GM23338 (cell line): ENCODE measurements around the gene DENND2C. TPM values are rescaled to one million over a fixed set of nuclear protein-coding genes. Genes with fewer than 3 reads are reported as not detected.

Experiments used
- ATAC-seq: fragments of 200-7000 bp; cut with Tn5 transposase; 3 replicates; pipeline ENCODE4 v1.9.1; 2020
- DNase-seq: peaks from one replicate; pipeline ENCODE4 v3.0.0-alpha.2; 2015; ENCODE audit warnings: low spot score
- H2AFZ ChIP-seq: fragments of 200-600 bp; sonication (generic); 2 replicates; pipeline ENCODE4 v1.8.0; 2016; ENCODE audit warnings: antibody characterized with exemption, mild to moderate bottlenecking, moderate library complexity
- H3F3A ChIP-seq: fragments of 200-600 bp; sonication (generic); replicated peaks from 2 replicates; pipeline ENCODE4 v1.8.0; 2017; ENCODE audit warnings: antibody characterized with exemption, mixed run types, low read depth
- H3K27ac ChIP-seq: fragments of 200-600 bp; sonication (generic); 2 replicates; pipeline ENCODE4 v1.6.1; 2016; ENCODE audit warnings: low read depth
- H3K27me3 ChIP-seq: fragments of 200-600 bp; sonication (generic); 2 replicates; pipeline ENCODE4 v1.8.0; 2016; ENCODE audit warnings: mild to moderate bottlenecking, mixed run types, moderate library complexity; ENCODE audit not compliant: insufficient read depth
- H3K36me3 ChIP-seq: fragments of 200-600 bp; sonication (generic); 2 replicates; pipeline ENCODE4 v1.8.0; 2016; ENCODE audit warnings: mild to moderate bottlenecking; ENCODE audit not compliant: insufficient read depth
- H3K4me1 ChIP-seq: fragments of 200-600 bp; sonication (generic); 2 replicates; pipeline ENCODE4 v1.8.0; 2016; ENCODE audit warnings: mild to moderate bottlenecking, moderate library complexity; ENCODE audit not compliant: insufficient read depth
- H3K4me2 ChIP-seq: fragments of 200-600 bp; sonication (generic); 2 replicates; pipeline ENCODE4 v1.7.1; 2017; ENCODE audit warnings: mixed run types
- H3K4me3 ChIP-seq: fragments of 200-600 bp; sonication (generic); 2 replicates; pipeline ENCODE4 v1.6.1; 2016; ENCODE audit warnings: mixed run types
- H3K79me2 ChIP-seq: fragments of 200-600 bp; sonication (generic); replicated peaks from 2 replicates; pipeline ENCODE4 v1.8.0; 2017; ENCODE audit warnings: mild to moderate bottlenecking; ENCODE audit not compliant: insufficient read depth
- H3K9me2 ChIP-seq: fragments of 200-600 bp; sonication (generic); 2 replicates; pipeline ENCODE4 v1.8.0; 2017; ENCODE audit not compliant: insufficient read depth
- H4K20me1 ChIP-seq: fragments of 200-600 bp; sonication (generic); replicated peaks from 2 replicates; pipeline ENCODE4 v1.8.0; 2017; ENCODE audit warnings: mild to moderate bottlenecking; ENCODE audit not compliant: insufficient read depth
- H3K27ac Mint-ChIP-seq: 2 replicates; pipeline ENCODE4 v1.8.0; 2020; ENCODE audit warnings: inconsistent platforms, mild to moderate bottlenecking, moderate library complexity, mixed read lengths
- H3K27me3 Mint-ChIP-seq: 3 replicates; pipeline ENCODE4 v1.8.0; 2022; ENCODE audit warnings: low read depth, mild to moderate bottlenecking, moderate library complexity, mixed read lengths, inconsistent platforms; ENCODE audit not compliant: insufficient read depth, poor library complexity
- H3K36me3 Mint-ChIP-seq: 3 replicates; pipeline ENCODE4 v1.8.0; 2021; ENCODE audit warnings: low read depth, mild to moderate bottlenecking, inconsistent platforms, moderate library complexity, mixed read lengths
- H3K4me1 Mint-ChIP-seq: 3 replicates; pipeline ENCODE4 v1.8.0; 2020; ENCODE audit warnings: mild to moderate bottlenecking, inconsistent platforms, mixed read lengths
- H3K4me3 Mint-ChIP-seq: 3 replicates; pipeline ENCODE4 v1.8.0; 2021; ENCODE audit warnings: moderate library complexity, mild to moderate bottlenecking, inconsistent platforms, mixed read lengths
- H3K9me3 Mint-ChIP-seq: 3 replicates; pipeline ENCODE4 v1.8.0; 2020; ENCODE audit warnings: moderate library complexity, mild to moderate bottlenecking, inconsistent platforms, mixed read lengths
- CREB1 ChIP-seq: fragments of 250-450 bp; sonication (Bioruptor Pico); IDR thresholded peaks from 2 replicates; pipeline ENCODE4 v1.5.0; 2020; ENCODE audit warnings: low read depth, mild to moderate bottlenecking, moderate library complexity
- CTCF ChIP-seq, 2 experiments: fragments of 200-600 bp in 1 of 2; sonication (generic) in 1 of 2; conservative IDR thresholded peaks; 2 replicates each; pipeline versions ENCODE4 v1.5.1 to v1.6.1; 2016 to 2017; ENCODE audit warnings: antibody characterized with exemption in 2 of 2, low read depth in 2 of 2, mild to moderate bottlenecking in 2 of 2, moderate library complexity in 1 of 2
- EZH2 ChIP-seq: fragments of 200-600 bp; sonication (generic); IDR thresholded peaks from one replicate; pipeline ENCODE4 v1.8.0; 2017; ENCODE audit warnings: antibody characterized with exemption, mild to moderate bottlenecking, low read depth; ENCODE audit not compliant: unreplicated experiment
- JUNB ChIP-seq: IDR thresholded peaks from one replicate; pipeline ENCODE4 v1.6.1; 2016; ENCODE audit warnings: antibody characterized with exemption; ENCODE audit not compliant: unreplicated experiment
- NANOG ChIP-seq: IDR thresholded peaks from 2 replicates; pipeline ENCODE4 v1.6.1; 2016; ENCODE audit warnings: antibody characterized with exemption, borderline replicate concordance
- POLR2AphosphoS5 ChIP-seq: IDR thresholded peaks from 2 replicates; pipeline ENCODE4 v1.6.1; 2016; ENCODE audit warnings: antibody characterized with exemption, low read depth
- REST ChIP-seq: IDR thresholded peaks from one replicate; pipeline ENCODE4 v1.6.1; 2018; ENCODE audit warnings: antibody characterized with exemption; ENCODE audit not compliant: unreplicated experiment
- STAT1 ChIP-seq: IDR thresholded peaks from one replicate; pipeline ENCODE4 v1.6.1; 2016; ENCODE audit warnings: antibody characterized with exemption; ENCODE audit not compliant: unreplicated experiment
- ZNF114 ChIP-seq: fragments of 250-450 bp; sonication (Bioruptor Pico); IDR thresholded peaks from 2 replicates; pipeline ENCODE4 v1.5.0; 2020; ENCODE audit warnings: mild to moderate bottlenecking, moderate library complexity
- ZNF462 ChIP-seq: fragments of 250-450 bp; sonication (Bioruptor Pico); IDR thresholded peaks from 2 replicates; pipeline ENCODE4 v1.5.0; 2020; ENCODE audit warnings: mild to moderate bottlenecking, moderate library complexity
- polyA plus RNA-seq: library from polyadenylated mRNA; unstranded; fragments of >200 nt; fragmentation: Nextera tagmentation; extraction: Ambion mirVana; gene quantifications from 2 replicates; pipeline ENCODE4 v1.2.1, GENCODE V29; 2016
- total RNA-seq: library from RNA; depleted of rRNA; stranded (reverse); fragments of >200 nt; shearing (Covaris generic); gene quantifications from 2 replicates; pipeline ENCODE4 v1.2.3, GENCODE V29; 2014

DENND2C gene
- total and polyA plus RNA-seq, 2 experiments from 2014 or later = 4.1 to 7.0 TPM

- no peaks in the 10 kb centered on the region for H3K4me1 Mint-ChIP-seq
- H3K36me3 Mint-ChIP-seq = no peaks in the 10 kb centered on the region
- no peaks in the 10 kb centered on the region for H3K79me2 ChIP-seq
- H3K27ac ChIP-seq = no peak overlapping the region
- H3K4me3 Mint-ChIP-seq = no peak overlapping the region
- H3K27ac Mint-ChIP-seq = no peak overlapping the region
- ATAC-seq (no peak), DNase-seq (no peak)
- no peaks in the 10 kb centered on the region for H3K36me3 ChIP-seq
- TF ChIP-seq CREB1 (CRISPR knock-in tag) (no peak), EZH2 (no peak), REST (no peak), ZNF114 (no peak), CTCF (conservative IDR thresholded peaks at IDR 0.05; ENCODE audit: low read depth in 2 of 2) (no peak), ZNF462 (no peak), POLR2AphosphoS5 (no peak), JUNB (no peak), STAT1 (no peak), NANOG (no peak)
- H2AFZ ChIP-seq = no peak overlapping the region
- H3K27me3 ChIP-seq = no peaks in the 10 kb centered on the region
- no peaks in the 10 kb centered on the region for H3K4me1 ChIP-seq
- no peaks in the 10 kb centered on the region for H3K9me3 Mint-ChIP-seq
- H3K4me3 ChIP-seq = no peak overlapping the region
- H3F3A ChIP-seq = no peaks in the 10 kb centered on the region
- H4K20me1 ChIP-seq = no peaks in the 10 kb centered on the region; the same call in 1 of the 2 replicates
- no peak overlapping the region for H3K4me2 ChIP-seq
- no peaks in the 10 kb centered on the region for H3K9me2 ChIP-seq
- H3K27me3 Mint-ChIP-seq = peaks cover 3% of the 10 kb centered on the region
These were observed 9.6 kb downstream of the DENND2C start for GRCh38 chr1:114660238-114660637.
